ENCODE results near the gene ANXA11. TPM values are rescaled to one million over a fixed set of nuclear protein-coding genes. Genes with fewer than 3 reads are reported as not detected.
A peak's percentile ranks its signal among the peaks of the same experiment; 100 is the strongest.

The ANXA11 gene
- polyA plus RNA-seq, 2 of the 4 experiments (the other 2 are of a cell fraction): 92.6 to 119 TPM

GRCh38 chr10:80187060-80187459 lies 18.3 kb downstream of the ANXA11 start:
- WGBS (ENCODE audit: missing lambda C conversion rate): 100% methylated on average over 2 of the region's 2 CpGs
- peaks cover 7% of the 10 kb centered on the region; the same call in 2 of the 3 replicates for H3K4me1 ChIP-seq
- TF ChIP-seq EHF (CRISPR knock-in tag; IDR thresholded peaks at IDR 0.05) (no peak), CEBPB (IDR thresholded peaks at IDR 0.05) (no peak), BCL3 (IDR thresholded peaks at IDR 0.05) (no peak), ATOH8 (CRISPR knock-in tag; IDR thresholded peaks at IDR 0.05; ENCODE audit: low read depth) (no peak), RCOR1 (IDR thresholded peaks at IDR 0.05; ENCODE audit: low read depth, low read length) (no peak), CHD4 (IDR thresholded peaks at IDR 0.05; ENCODE audit: borderline replicate concordance) (no peak), GATA3 (IDR thresholded peaks at IDR 0.05; ENCODE audit: borderline replicate concordance) (no peak), ELK1 (IDR thresholded peaks at IDR 0.05; ENCODE audit: low read depth, low read length) (no peak), HDAC2 (IDR thresholded peaks at IDR 0.05) (no peak), HOXB13 (CRISPR knock-in tag; IDR thresholded peaks at IDR 0.05; ENCODE audit: low read depth) (no peak)
- no peak for FAIRE-seq
- no peak overlapping the region for H3K4me2 ChIP-seq
- H3K9me3 ChIP-seq: peaks cover under 1% of the 10 kb centered on the region; the same call in 1 of the 3 replicates
- ChIA-PET POLR2A (interaction anchor here (0.5 kb wide), 1 partner anchor 70 kb away, joined by 3 read pairs; no protein-coding TSS in a partner anchor), CTCF (interaction anchor here (0.8 kb wide), 1 partner anchor 31 kb away, joined by 3 read pairs; no protein-coding TSS in a partner anchor)
- no peak for DNase-seq (ENCODE audit: low read depth in 1 of 2, low spot score in 1 of 2)
- no peak for ATAC-seq
- no peak overlapping the region for H3K4me3 ChIP-seq
- no peak overlapping the region for H3K27ac ChIP-seq

- peak in 1 of 2 experiments; percentile 72; a peak in 3 of 6 replicates for ATAC-seq
- no peak overlapping the region for H3K27ac ChIP-seq
- DNase-seq (ENCODE audit: low read depth in 1 of 2, low spot score in 1 of 2): no peak
- ChIA-PET CTCF (no interaction called here), POLR2A (no interaction called here)
- H3K4me3 ChIP-seq: no peak overlapping the region
- 93% methylated on average over 13 of the region's 13 CpGs for WGBS (ENCODE audit: missing lambda C conversion rate)
- H3K4me2 ChIP-seq: no peak overlapping the region
- no peak for FAIRE-seq
- no peaks in the 10 kb centered on the region for H3K9me3 ChIP-seq
- H3K4me1 ChIP-seq: peaks cover 7% of the 10 kb centered on the region; the same call in 2 of the 3 replicates
- TF ChIP-seq FOSL2 (IDR thresholded peaks at IDR 0.05) (no peak), FOSL2 (CRISPR knock-in tag; IDR thresholded peaks at IDR 0.05) (no peak)
These were observed 18.8 kb downstream of the ANXA11 start for GRCh38 chr10:80186364-80187012.

- no peak overlapping the region for H3K4me2 ChIP-seq
- H3K4me3 ChIP-seq: no peak overlapping the region
- H3K9me3 ChIP-seq: no peaks in the 10 kb centered on the region
- TF ChIP-seq HDAC2 (IDR thresholded peaks at IDR 0.05): no peak
- TF ChIP-seq FOSL2 (IDR thresholded peaks at IDR 0.05): no peak
- no peak for TF ChIP-seq FOSL2 (CRISPR knock-in tag; IDR thresholded peaks at IDR 0.05)
- no peak for TF ChIP-seq NPAS2 (CRISPR knock-in tag; IDR thresholded peaks at IDR 0.05; ENCODE audit: borderline replicate concordance)
- TF ChIP-seq HEYL (CRISPR knock-in tag; IDR thresholded peaks at IDR 0.05): no peak
- TF ChIP-seq ZFP36 (IDR thresholded peaks at IDR 0.05; ENCODE audit: borderline replicate concordance, partially characterized antibody): no peak
- 0 out of 2 replicates have a peak, but pooled peaks have one; percentile 41 for TF ChIP-seq KDM1A (IDR thresholded peaks at IDR 0.05; ENCODE audit: low read depth)
- no peak for TF ChIP-seq CHD4 (IDR thresholded peaks at IDR 0.05; ENCODE audit: borderline replicate concordance)
- FAIRE-seq (no peak), ATAC-seq (no peak), DNase-seq (ENCODE audit: low read depth in 1 of 2, low spot score in 1 of 2) (no peak)
- WGBS (ENCODE audit: missing lambda C conversion rate): 89% methylated on average over 5 of the region's 5 CpGs
- POLR2A ChIA-PET: no interaction called here
- peaks cover 7% of the 10 kb centered on the region; the same call in 2 of the 3 replicates for H3K4me1 ChIP-seq
- CTCF ChIA-PET: interaction anchor here (1.4 to 2.0 kb wide), 3 partner anchors 9 to 36 kb away, joined by 3 to 6 read pairs (median 5); no protein-coding TSS in a partner anchor
- H3K27ac ChIP-seq: no peak overlapping the region
These were observed 19.6 kb downstream of the ANXA11 start for GRCh38 chr10:80185578-80186299.

All from A549 (cell line).